HepG2 (cell line): Measurements from ENCODE around the gene CELF6.

ENCODE experiments used
- ATF7 ChIP-seq, 2 experiments: fragments of 450-650 bp in 1 of 2; sonication (generic) in 1 of 2; formaldehyde crosslinking in 1 of 2; IDR thresholded peaks; 2 replicates each; pipeline versions ENCODE4 v1.4.0 to v1.6.1; 2016 to 2020; ENCODE audit warnings: antibody characterized with exemption in 1 of 2, mild to moderate bottlenecking in 1 of 2, missing genetic modification reagents in 1 of 2
- ESRRA ChIP-seq: sonication (generic); formaldehyde crosslinking; IDR thresholded peaks from 2 replicates; pipeline ENCODE4 v1.5.1; 2020; ENCODE audit warnings: mild to moderate bottlenecking, low read depth, missing genetic modification reagents
- NR2F1 ChIP-seq, 2 experiments: fragments of 450-650 bp in 1 of 2; formaldehyde crosslinking in 1 of 2; IDR thresholded peaks; 2 replicates each; pipeline versions ENCODE4 v1.5.0 to v1.6.1; 2016 to 2020; ENCODE audit warnings: mild to moderate bottlenecking in 1 of 2, missing compliant biosample characterization in 1 of 2, missing genetic modification reagents in 1 of 2, moderate library complexity in 1 of 2
- ZBTB42 ChIP-seq: sonication (generic); formaldehyde crosslinking; IDR thresholded peaks from 2 replicates; pipeline ENCODE4 v1.5.0; 2020; ENCODE audit warnings: mild to moderate bottlenecking, missing genetic modification reagents

DNA sequence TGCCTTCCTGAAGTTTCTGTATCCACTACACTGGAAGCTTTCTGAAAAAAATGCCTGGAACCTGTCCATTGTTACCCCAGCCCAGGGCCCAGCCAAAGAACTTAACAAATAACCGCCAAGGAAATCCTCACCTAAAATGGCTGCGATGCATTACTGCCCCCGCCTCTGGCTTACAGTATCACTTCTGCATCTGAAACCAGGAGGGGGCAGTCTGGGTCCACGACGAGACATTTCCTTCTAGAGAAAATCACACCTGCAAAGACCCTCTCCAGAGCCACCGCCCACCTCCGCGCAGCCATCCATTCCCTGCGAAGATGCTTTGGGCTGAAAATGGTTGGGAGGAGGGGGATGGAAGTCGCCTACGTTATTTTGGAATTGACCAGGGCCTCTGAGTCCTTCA, 22.4 kb upstream of the CELF6 start:
- TF ChIP-seq ZBTB42 (CRISPR knock-in tag) = no peak
- no peak for TF ChIP-seq ATF7 (IDR thresholded peaks at IDR 0.05)
- TF ChIP-seq ATF7 (CRISPR knock-in tag; IDR thresholded peaks at IDR 0.05) = no peak
- no peak for TF ChIP-seq ESRRA (CRISPR knock-in tag)
- TF ChIP-seq NR2F1 (CRISPR knock-in tag; IDR thresholded peaks at IDR 0.05) = no peak
